Stimulated activated CD4-positive, alpha-beta T cell treated with anti-CD3 and anti-CD28 coated beads, Interleukin-12 subunit alpha, Interleukin-12 subunit beta, amount 100 ng/mL, for 24 hours (primary cell): ENCODE results near the gene ATRAID.
A peak's percentile ranks its signal among the peaks of the same experiment; 100 is the strongest.
"Not testable (repeated sequence)": the region's sequence is repeated elsewhere in the genome, so short reads cannot be mapped to it uniquely, and the experiment has no call there.

Source experiments
- DNase-seq, 2 experiments: peaks; one replicate each; pipeline ENCODE4 v3.0.0-alpha.2; 2020; ENCODE audit warnings: low read depth in 2 of 2

The ATRAID gene

DNA sequence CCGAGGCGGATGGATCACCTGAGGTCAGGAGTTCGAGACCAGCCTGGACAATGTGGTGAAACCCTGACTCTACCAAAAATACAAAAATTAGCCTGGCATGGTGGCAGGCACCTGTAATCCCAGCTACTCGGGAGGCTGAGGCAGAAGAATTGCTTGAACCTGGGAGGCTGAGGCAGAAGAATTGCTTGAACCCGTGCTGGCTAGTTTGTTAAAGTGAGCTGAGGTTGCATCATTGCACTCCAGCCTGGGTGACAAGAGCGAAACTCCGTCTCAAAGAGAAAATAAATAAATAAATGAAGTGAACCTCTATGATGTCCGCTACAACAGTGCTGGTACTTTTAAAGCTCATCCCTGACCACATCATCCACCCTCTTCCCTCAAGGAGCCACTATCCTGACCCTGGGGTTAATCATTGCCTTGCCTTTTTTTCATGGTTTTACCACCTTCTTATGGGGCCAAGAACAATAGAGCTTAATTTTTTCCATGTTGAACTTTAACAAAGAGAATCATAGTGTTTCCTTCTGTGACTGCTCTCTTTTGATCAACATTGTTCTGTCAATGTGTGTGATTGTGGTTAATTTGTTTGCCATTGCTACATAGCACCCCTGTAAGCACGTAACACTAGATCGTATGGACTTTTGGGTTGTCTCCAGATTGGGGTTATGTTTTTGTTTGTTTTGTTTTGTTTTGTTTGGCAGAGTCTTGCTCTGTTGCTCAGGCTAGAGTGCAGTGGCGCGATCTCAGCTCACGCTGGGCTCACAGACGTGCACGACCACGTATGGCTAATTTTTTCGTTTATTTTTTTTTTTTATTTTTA lies 17.1 kb upstream of the ATRAID start:
- DNase-seq = no peak

DNA sequence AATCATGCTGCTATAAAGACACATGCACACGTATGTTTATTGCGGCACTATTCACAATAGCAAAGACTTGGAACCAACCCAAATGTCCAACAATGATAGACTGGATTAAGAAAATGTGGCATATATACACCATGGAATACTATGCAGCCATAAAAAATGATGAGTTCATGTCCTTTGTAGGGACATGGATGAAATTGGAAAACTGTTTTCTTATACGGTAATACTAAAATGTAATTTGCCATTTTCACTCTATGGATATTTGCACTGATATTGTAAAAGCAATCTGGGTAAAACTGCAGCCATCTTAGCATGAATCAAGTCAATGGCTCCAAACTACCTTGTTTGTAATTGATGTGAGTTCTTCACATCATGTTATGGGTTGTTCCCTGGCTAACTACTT lies 16.0 kb upstream of the ATRAID start:
- DNase-seq = not testable (repeated sequence)

GRCh38 chr2:27198068-27198467 lies 13.8 kb upstream of the ATRAID start:
- not testable (repeated sequence) for DNase-seq

- DNase-seq = no peak
Observed at GRCh38 chr2:27198627-27199026, 13.2 kb upstream of the ATRAID start.

DNA sequence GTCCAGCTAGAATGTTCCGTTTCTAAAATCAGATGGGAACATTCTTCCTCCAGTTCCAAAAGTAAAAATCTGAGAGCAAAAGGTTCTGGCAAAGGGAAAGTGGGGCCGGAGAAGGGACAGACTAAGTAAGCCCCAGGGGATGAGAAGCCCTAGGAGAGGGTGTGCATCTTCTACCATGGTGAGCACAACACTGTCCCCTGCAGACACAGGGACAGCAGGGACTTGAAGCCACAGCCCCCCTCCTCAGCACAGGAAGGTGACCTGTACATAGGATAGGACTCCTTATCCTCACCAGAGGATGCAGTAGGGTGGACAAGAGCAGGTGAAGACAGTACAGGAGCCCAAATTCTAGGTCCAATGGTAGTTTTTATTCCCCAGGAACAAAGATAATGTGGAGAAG lies 12.6 kb upstream of the ATRAID start:
- DNase-seq = no peak

- DNase-seq = no peak
Observed at GRCh38 chr2:27201675-27202074, 10.2 kb upstream of the ATRAID start.

DNA sequence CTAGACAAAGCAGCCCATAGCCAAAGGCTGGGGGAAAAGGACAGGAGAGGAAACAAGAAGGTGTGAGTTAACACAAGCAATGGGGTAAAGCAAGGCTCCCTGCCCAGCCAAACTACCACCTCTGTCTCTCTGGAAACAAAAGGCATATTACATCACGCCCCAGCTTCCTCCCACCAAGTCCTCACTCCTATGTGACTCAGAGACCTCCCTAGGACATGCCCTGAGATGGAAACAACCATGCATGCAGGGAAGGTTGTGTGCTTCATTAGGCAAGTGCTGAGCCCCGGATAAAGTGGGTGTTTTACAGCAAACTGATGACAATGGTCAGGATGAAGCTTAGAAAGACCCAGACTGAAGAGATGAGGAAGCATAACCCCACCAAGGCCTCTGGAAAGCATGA lies 9.0 kb upstream of the ATRAID start:
- DNase-seq = no peak

- no peak for DNase-seq
Observed at GRCh38 chr2:27203741-27204140, 8.1 kb upstream of the ATRAID start.

- no peak for DNase-seq
Observed at GRCh38 chr2:27204566-27204965, 7.3 kb upstream of the ATRAID start.

- no peak for DNase-seq
Observed at GRCh38 chr2:27205206-27205605, 6.6 kb upstream of the ATRAID start.

DNA sequence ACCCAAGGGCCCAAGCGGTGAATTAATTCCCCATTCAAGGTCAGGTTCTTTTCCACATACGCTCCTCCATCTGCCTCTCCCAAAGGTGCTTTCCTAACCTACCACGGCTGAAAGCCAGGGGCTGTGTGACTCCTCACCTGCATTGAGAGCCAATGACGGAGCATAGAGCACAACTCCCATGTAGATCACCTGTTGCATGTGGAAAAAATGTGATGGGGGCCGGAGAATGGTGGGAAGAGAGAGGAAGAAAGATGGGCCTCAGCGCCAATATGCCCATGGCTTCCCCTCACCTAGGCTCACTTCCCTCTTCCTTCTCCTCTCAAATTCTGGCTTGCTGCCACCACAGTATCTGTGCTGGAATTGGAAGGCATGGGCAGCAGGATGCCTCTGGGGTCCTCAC lies 5.5 kb upstream of the ATRAID start:
- DNase-seq = no peak

DNA sequence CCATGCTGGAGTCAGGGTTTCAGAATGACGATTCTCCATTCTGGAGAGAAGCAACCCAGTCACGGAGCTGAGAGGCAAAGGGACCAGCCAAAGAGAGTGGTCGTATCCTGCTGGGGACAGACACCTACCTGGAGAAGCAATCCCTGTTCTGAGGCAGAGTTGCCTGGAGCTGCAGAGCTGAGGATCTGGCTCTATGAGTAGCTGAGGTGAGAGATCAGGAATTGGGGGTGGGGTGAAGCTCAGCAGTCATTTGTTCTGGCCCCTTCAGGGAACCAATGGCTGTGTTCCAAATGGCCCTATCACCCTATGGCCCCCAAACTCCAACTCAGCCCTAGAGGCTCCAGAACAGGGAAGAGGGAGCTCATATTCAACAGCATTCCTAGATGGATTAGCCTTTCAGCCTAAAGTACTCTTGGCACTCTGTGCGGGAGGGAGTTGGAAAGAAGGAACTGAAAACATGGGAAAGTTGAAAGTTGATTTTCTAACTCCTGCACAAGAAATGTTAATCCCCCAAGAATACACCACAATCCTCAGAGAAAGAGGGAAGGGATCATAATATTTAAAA lies 3.3 kb upstream of the ATRAID start:
- DNase-seq = no peak

DNA sequence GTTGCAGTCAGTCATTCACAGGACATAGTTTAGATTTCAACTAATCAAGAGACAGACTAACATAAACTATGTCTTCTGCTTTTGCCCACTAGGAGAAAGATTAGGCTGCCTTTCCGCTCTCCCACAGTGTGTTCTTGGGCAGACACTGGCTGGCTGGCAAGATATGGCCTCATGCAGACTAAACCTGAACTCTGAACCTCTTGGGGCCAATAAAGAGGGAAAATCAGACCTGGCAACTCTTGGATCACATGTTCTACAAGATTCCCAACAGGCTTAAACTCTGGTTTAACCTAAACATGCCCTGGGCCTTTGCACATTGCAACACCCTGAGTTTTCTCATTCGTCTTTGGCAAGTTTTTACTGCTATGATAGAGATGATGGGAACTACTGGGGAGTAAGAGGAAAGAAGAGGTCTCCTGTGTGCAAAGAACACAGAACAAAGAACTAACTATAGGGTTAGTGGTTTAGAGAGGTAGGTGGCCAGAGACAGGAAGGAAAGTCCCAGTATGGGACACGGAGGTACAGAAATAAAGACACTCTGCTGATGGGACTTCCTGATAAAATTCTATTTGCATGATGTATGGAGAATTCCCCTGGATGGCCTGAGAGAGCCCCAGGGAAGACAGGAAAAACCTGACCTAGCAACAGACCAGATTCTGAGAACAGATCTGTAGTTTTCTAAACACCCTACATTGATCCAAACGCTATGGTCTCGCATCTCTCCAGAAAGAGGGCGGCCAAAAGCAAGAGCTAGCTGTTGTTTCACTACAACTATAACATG lies 2.0 kb upstream of the ATRAID start:
- no peak for DNase-seq

DNA sequence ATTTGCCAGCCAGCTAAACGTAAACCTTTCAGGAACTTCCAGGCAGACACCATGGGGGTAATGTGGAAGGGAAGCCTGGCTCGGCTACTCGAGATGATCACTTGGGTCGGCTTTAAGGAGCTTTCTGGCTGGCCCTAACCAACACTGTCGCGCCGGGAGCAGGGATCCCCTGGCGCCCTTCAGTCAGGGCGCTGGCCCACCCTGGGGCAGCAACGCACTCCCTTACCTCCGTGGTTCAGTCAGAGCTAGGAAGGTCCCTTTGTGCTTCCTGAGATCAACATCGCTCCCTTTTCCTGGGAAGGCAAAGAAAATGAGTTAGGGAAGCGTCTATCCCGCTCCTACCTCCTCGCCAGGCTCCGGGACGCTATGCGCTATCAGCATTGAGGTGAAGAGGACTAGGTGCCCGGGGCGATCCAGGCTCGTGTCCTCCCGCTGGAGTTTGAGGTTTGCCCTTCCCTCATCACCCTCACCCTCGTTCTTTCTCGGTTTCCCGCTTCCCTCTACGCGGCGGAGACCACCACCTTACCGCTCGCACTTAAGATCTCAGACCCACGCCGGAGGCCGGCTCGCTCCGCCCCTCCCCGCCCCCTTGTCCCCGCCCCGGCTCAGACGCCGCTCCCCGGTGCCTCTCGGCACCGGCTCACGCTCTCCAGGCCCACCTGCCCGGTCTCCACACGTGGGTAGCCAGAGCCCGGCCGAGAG lies 449 bp upstream of the ATRAID start:
- no peak for DNase-seq

- DNase-seq = no peak
Observed at GRCh38 chr2:27212626-27213471, 1.0 kb downstream of the ATRAID start.

DNA sequence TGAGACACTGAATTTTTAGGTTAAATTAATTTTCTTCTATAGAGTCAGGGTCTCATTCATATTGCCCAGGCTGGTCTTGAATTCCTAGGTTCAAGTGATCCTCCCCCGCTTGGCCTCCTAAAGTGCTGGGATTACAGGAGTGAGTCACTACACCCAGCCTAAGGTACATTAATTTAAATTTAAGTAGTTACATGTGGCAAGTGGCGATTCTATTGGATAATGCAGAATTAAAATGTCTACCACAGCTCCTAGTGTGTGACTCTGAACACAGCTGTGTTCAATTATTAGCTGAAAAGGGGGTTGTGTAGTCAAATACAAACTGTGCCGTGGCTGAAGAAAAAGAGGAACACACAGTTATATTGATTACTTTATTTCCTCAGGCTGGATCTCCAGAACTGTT lies 3.1 kb downstream of the ATRAID start:
- no peak for DNase-seq

- DNase-seq = no peak
Observed at GRCh38 chr2:27216416-27217137, 4.7 kb downstream of the ATRAID start.

DNA sequence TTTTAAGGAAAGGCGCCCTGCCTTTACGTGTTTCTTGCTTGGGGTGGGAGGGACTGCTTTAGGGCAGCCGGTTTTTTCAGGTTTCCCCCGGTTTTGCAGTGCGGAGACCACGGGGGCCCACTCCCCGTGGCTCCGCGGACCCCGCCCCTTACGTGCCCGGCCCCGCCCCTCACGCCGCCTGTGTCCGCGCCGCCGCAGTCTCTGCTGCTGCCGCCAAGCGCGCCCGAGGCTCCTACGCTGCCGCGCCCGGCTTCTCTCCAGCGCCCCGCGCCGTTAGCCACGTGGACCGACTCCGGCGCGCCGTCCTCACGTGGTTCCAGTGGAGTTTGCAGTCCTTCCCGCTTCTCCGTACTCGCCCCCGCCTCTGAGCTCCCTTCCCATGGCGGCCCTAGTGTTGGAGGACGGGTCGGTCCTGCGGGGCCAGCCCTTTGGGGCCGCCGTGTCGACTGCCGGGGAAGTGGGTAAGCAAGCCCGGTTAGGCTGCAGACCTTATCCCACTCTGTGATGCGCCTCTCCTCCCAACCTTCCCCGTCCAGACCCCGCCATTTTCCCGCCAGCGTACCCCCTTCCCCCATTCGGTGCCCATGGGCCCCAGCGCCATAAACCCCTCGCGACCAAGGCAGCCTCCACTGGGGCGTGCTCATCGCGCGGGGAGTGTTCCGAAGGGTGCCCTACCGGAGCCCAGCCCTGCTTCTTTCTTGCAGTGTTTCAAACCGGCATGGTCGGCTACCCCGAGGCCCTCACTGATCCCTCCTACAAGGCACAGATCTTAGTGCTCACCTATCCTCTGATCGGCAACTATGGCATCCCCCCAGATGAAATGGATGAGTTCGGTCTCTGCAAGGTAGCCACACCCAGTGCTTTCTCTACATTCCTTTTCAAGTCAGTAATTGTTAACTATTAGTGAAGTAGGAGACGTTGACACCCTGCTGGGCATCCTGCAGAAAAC lies 5.6 kb downstream of the ATRAID start, which contains the start of gene CAD:
TSS of gene CAD (plus strand) at position 197 of the 949 bp plus-strand sequence. CDS start at position 380, 183 bp downstream.
- DNase-seq = peak; percentile 78 to 86

- no peak for DNase-seq
Observed at GRCh38 chr2:27218614-27219013, 6.8 kb downstream of the ATRAID start.
